ENCODE results near the gene CBLN3.
A peak's percentile ranks its signal among the peaks of the same experiment; 100 is the strongest.
"Not testable (repeated sequence)": the region's sequence is repeated elsewhere in the genome, so short reads cannot be mapped to it uniquely, and the experiment has no call there.

Gene CBLN3

DNA sequence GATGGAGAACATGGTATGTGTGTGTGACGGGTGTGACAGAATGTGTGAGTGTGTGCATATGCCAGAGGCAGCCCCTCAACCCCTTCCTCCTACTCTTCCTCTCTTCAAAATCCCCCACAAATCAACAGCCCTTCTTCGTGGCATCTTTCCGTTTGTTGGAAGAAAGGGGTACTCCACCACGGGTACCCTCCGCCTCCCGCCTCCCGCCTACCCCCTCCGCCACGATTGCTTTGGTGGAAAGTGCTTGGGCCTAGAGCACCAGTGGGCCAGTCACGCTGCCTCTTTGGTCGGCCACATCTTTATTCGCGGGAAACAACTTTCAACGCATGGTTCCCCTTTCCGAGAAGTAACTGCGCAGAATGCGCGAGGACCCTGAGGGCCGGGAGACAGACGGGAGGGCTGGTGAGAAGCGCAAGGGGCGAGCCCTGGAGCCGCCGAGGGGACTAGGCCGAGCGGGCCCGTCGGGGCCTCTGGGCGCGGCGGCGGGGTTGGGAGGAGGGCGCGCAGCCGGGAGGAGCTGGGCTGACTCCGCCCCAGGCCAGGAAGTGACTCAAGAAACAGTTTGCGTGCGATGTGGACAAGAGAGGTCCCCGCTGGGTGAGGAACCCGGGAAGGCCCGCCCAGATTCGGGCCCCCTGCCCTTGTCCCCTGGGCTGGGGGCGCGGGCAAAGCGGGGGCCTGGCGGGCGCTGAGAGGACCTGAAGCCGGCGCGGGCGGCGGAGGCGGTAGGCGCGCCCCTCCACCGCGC lies at the start of gene CBLN3, which contains the start of gene KHNYN:
CBLN3 (minus strand) TSS at position 274 of the 748 bp plus-strand sequence. CDS start 614 bp downstream, outside the sequence.
KHNYN (plus strand) TSS at position 560 of the 748 bp plus-strand sequence. CDS start 777 bp downstream, outside the sequence.
- DNase-seq: peak; percentile 74

- DNase-seq: no peak
These were observed 45.8 kb upstream of the CBLN3 start for GRCh38 chr14:24475261-24475660.

DNA sequence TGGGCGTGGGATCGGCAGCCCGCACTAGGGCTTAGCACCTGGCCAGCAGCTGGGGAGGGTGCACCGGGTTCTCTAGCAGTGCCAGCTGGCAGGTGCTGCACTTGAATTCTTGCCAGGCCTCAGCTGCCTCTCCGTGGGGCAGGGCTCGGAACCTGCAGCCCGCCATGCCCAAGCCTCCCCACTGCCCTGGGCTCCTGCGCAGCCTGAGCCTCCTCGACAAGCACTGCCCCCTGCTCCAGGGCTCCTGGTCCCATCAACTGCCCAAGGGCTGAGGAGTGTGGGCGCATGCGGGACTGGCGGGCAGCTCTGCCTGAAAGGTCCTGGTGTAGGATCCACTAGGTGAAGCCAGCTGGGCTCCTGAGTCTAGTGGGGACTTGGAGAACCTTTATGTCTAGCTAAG lies 43.7 kb upstream of the CBLN3 start:
- DNase-seq: no peak

- not testable (repeated sequence) for DNase-seq
These were observed 41.0 kb upstream of the CBLN3 start for GRCh38 chr14:24470450-24470849.

GRCh38 chr14:24465805-24466204 lies 36.3 kb upstream of the CBLN3 start:
- DNase-seq: no peak

DNA sequence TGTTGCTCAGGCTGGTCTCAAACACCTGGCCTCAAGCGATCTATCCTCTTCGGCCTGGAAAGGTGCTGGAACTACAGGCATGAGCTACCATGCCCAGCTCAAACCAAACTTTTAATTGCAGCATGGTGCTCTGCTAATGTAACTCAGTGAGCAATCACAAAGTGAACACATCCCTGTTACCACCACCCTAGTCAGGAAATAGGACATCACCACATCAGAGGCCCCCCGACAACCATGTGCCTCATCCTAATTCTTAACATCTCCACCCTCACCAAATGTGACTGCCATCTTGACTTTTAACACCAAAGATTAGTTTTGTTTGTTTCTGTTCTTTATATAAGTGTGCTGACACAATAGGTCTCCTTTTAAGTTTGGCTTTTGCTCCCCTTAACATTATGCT lies 35.9 kb upstream of the CBLN3 start:
- no peak for DNase-seq

DNA sequence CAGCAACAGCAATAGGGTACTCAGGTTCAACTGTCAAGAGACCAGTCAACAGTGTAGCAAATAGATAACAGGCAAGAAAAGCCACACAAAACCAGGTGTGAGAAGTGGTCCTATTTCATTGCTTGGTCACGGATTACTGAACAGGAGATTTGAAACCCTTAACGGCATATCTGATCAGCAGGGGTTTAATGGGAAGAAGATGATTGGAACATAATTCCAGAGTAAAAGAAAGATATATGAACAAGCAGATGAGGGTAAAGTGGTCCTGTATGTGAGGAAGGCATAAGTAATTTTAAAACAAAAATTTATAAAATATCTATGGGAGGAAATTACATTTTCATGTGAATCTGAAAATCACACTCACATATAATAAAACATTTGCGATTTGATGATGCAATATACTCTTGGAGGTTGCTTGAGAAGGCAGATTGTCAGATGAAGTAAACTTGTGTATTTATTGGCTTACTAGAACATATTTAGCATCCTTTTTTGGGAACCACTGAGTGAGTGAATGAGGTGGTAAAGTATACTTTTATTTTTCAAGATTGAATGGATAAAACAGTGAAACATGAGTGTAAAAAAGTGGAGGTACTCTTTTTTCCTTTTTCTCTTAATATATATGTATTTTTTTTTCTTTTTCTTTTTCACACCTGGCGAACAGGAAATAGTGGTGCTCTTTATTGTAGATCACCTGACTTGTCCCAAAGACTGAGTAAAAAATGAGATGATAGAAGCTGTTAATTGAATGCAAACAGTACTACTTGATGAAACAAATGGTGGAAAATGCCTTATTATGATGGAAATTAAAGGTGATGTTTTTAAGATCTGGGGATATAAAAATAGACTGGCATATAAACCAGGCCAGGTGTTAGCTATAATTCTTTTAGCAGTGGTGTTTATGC lies 34.7 kb upstream of the CBLN3 start:
- no peak for DNase-seq

DNA sequence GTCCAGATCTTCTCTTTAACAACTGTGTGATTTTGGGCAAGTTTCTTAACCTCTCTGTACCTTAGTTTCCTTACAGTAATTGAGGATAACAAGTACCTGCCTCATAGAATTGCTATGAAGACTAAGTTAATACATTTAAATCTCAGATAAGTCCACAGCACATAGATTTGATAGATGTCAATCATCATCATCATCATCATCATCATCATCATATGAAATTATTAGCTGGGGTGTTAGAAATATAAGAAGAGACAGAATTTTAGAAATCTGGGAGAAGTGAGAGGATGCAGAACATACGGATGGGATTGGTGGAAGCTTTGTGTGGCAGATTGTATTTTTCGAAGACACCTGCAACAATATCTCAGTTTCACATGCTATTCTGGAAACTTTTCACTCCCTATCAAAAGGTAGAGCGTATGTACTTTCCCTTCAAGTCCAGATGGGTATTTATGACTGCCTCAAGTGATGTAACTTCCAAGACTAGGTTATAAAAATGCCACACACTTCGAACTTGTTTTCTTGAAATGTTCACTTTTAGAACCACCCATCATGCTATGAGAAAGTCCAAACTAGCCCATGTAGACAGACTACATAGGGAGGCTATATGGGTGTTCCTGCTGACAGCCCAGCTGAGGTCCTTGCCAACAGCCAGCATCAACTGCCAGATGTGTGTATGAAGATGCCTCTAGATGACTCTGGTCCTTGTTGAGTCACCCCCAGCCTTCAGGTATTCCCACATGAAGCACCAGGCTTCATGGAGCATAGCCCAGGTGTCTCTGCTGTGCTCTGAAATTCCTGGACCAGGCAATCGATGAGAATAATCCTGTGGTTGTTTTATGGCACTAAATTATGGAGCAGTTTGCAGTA lies 33.8 kb upstream of the CBLN3 start:
- DNase-seq: no peak

- no peak for DNase-seq
These were observed 31.9 kb upstream of the CBLN3 start for GRCh38 chr14:24461336-24461735.

- DNase-seq: no peak
These were observed 29.9 kb upstream of the CBLN3 start for GRCh38 chr14:24459331-24459730.

DNA sequence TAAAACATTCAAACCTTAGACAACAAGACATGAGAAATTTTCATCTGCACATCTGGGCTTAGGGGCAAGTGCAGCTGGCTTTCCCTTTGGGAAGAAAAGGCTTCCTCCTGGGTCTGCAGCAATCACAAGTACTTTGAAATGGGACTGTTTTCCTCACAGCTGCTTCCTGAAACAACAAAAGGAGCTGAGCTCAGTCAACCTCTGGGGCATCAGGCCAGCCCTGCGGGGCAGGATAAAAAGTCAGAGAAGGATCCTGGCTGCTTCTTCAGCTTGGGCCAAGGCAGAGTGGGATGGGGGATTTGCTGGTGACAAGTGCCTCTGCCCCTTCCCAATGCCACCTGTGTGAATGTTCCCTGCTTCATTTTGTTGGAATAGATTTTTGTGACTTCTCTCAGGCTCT lies 29.3 kb upstream of the CBLN3 start:
- no peak for DNase-seq

- no peak for DNase-seq
These were observed 27.5 kb upstream of the CBLN3 start for GRCh38 chr14:24456980-24457379.

DNA sequence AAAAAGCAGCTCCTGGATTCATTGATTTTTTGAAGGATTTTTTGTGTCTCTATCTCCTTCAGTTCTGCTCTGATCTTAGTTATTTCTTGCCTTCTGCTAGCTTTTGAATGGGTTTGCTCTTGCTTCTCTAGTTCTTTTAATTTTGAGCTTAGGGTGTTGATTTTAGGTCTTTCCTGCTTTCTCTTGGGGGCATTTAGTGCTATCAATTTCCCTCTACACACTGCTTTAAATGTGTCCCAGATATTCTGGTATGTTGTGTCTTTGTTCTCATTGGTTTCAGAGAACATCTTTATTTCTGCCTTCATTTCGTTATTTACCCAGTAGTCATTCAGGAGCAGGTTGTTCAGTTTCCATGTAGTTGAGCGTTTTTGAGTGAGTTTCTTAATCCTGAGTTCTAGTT lies 21.4 kb upstream of the CBLN3 start:
- not testable (repeated sequence) for DNase-seq

DNA sequence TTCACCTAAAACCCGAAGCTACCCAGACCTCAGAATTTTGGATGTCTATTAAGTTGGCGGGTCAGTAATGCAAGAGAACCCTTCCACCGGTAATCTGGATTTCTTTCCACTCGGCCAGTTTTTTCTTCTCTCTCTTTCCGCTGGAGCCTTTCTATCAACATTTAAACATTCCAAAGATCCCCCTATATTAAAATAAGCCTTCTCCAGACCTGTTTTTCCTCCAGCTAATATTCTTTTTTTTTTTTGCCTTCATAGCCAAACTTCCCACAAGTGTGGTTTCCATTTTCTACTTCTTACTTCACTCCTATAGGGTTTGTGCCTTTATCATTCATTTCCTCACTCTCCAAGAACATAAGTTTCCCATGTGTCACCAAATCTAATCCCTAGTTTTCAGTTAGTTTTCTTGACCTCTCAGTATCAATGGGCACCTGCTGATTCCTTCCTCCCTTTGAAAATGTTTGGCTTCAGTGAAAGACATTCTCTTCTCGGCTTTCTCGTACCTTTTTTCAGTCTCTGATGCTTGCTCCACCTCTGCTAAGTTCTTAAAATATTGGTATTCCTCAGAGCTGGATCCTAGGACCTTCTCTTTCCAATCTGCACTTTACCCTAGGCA lies 13.7 kb upstream of the CBLN3 start:
- no peak for DNase-seq

DNA sequence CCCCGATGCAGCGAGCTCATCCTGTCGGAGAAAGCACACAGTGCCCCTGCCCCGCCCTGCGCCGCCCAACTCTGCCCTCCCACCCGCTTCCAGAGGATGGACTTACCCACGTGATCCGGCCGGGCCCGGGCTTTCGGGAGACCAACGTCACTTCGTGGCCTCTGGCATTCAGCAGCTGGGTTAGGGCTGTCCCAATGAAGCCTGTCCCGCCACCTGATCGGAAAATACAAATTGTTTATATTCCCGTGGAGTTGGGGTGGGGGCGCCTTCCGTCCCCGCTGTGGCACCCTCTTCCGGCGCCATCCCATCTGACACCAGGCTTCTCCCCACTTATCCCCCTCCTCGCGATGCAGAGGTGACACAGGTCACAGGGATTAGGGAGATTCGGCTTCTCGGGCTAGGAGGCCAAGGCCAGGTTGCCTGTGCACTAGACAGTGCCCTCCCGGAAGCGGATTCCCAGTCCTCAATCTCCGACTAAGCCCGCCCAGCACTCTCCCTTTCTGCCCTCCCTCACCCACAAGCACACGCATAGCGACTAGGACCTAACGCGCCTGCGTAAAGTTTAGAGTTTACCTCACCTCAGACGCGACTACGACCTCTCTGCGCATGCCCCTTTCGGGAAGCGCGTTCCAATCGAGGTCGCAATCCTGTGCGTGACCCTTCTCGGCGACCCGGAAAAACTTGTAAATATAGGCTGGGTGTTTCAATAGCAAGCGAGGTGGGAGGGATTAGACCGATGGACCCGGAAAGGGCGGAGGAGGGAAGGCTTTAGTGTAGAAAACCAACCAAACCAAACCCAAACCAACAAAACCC lies 13.0 kb upstream of the CBLN3 start, which contains the start of gene SDR39U1:
SDR39U1 (minus strand) TSS at position 537 of the 813 bp plus-strand sequence; CDS start at position 530, 7 bp downstream.
- DNase-seq: peak; percentile 96

DNA sequence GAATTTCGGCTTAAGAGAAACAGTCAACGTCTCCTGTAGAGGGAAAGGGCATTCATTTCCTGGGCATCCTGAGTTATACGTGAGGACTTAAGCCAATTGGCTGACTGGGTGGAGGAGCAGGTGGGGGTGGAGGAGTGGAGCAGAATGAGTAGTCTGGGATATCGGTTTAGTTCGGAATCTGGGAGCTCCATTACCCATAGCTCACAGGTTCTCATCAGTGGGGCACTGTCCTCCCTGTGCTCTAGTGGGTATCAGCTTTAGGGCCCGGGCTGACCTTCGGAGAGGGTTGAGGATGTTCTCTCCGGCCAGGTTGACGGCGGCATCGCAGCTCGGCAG lies 12.4 kb upstream of the CBLN3 start:
- no peak for DNase-seq

DNA sequence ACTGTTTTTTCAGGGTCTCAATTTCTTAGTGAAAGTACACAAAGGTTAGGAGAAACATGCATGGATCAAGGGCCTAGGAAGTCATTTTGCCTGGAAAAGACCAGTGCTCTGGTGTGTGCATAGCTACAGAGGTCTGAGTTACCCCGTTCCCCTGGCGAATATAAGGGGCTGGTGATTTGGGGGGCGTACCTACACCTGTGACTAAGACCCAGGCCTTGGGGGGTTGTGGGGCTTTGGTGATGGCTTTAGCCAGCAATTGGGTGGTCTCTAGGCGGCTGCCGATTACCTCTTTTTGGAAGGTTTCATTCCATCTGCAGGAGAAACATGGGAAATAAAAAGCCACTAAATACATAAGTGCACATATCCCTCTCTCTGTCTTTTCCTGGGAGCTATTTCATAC lies 12.0 kb upstream of the CBLN3 start:
- DNase-seq: no peak

DNA sequence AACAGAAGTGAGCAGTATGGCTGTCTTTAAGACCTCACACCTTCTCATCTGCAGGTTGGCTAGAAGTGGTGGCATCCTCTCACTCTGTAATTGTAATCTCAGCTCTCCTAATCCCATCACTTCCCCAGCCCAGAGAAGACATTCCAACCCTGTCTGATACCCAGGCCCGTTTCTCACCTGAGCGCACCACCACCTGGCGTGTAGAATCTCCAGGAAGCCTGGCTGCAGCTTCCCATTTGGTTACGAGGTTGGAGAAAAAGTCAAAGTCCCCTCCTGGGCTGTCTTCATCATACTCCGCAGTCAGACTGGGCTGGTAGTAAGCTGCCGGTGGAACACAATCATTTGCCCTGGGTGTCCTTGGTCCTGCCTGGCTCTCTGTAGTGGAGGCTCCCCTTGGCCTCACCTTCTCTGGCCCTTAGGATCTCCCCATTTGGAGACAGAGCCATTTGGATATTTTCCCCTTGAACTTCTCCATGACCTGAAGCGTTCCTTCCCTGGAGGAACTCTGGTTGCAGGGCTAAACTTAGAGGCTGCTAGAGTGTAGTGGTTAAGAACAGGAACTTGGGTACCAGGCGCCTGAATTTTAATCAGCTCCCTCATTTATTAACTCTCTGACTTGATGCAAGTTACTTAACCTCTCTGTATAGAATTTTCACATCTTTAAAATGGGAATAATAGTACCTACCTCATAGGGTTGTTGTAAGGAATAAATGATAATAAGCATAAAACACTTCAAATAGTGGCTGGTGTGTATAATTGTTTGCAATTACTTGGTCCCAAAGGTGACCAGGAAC lies 11.3 kb upstream of the CBLN3 start:
- DNase-seq: no peak

DNA sequence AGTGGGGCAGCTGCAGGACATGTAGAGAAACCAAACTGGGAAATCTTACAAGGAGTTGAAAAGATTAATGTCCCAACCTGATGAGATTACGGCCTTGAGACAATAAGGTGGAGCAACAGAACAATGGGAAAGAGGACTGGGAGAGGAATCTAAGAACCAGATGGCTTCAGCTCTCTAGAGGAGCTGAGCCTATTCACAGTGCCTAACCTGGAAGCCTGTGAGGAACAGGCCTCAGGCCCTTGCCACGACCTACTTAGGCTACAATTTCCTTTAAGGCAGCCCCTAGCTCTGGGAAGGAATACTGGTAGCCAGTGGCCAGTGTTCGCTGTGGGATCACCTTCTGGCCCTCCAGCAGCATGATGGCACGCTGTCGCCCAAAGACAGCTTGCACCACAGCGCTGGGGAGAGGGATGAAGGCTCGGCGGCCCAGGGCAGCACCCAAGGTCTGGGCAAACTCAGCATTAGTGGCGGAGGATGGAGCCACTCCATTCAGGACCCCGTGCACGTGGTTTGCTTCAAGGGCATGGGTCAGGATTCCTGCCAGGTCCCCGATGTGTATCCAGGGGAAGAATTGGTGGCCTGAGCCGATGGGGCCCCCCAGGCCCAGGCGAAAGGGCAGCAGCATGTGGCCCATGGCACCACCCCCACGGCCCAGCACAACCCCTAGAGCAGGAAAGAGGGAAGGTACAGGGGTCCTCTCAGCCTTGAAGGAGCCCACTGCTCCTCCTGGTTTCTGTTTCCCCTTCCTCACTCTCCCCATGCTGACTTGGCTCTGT lies 10.6 kb upstream of the CBLN3 start:
- DNase-seq: no peak

DNA sequence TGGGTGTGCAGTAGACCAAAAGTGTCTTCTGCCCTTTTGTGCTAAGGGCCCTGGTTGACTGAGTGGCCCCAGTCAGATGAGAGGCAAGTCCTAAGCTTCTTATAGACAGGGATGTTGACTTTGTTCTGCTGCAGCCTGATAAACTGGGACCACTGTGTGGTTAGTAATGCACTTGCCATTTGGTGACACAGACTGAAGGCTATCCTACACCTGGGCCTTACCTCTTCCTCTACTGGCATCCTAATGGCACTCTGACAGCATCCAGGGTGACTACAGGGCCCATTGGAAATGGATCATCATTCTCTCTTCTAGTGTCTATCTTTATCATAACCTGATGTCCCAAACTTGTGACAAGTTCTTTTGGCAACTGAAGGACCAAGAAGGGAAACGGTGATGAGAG lies 9.8 kb upstream of the CBLN3 start:
- DNase-seq: no peak

All from NK-92 treated with Interleukin-12 subunit alpha and Interleukin-12 subunit beta, amount 100 ng/mL, for 24 hours (cell line).